ENCODE measurements around the gene SLC9A9. TPM values are rescaled to one million over a fixed set of nuclear protein-coding genes. Genes with fewer than 3 reads are reported as not detected.

SLC9A9 gene
- total and polyA plus RNA-seq, 2 donors from 2014 or later, result 3.7 to 16.5 TPM

- Histone ChIP-seq H3K36me3 (ENCODE audit: control insufficient read depth in 2 of 3, insufficient read depth in 3 of 3, low read length in 3 of 3) (no peaks in the 10 kb centered on the region), H3K27me3 (ENCODE audit: control insufficient read depth, insufficient read depth, low read length) (no peaks in the 10 kb centered on the region), H3K27ac (ENCODE audit: low read depth in 2 of 2, low read length in 2 of 2) (no peak overlapping the region), H3K9ac (ENCODE audit: low read length in 3 of 3) (no peak overlapping the region), H3K9me3 (ENCODE audit: control insufficient read depth in 2 of 3, insufficient read depth in 1 of 3, low read length in 3 of 3) (no peaks in the 10 kb centered on the region), H3K4me1 (ENCODE audit: control insufficient read depth in 2 of 3, insufficient read depth in 2 of 3, low read depth in 1 of 3, low read length in 3 of 3) (no peaks in the 10 kb centered on the region), H3K4me3 (ENCODE audit: low read length in 3 of 3) (no peak overlapping the region)
- DNase-seq, result no peak
- no peak for TF ChIP-seq CTCF (IDR thresholded peaks at IDR 0.05; ENCODE audit: borderline replicate concordance, extremely low read depth, insufficient read depth)
- intact Hi-C loops (cut with DNase I), result no loop called here
- FAIRE-seq, result no peak
These were observed 271.5 kb downstream of the SLC9A9 start for GRCh38 chr3:143576568-143577270.

GRCh38 chr3:143574933-143575332, 273.3 kb downstream of the SLC9A9 start:
- Histone ChIP-seq H3K36me3 (ENCODE audit: control insufficient read depth in 2 of 3, insufficient read depth in 3 of 3, low read length in 3 of 3) (no peaks in the 10 kb centered on the region), H3K9me3 (ENCODE audit: control insufficient read depth in 2 of 3, insufficient read depth in 1 of 3, low read length in 3 of 3) (no peaks in the 10 kb centered on the region), H3K4me3 (ENCODE audit: low read length in 3 of 3) (no peak overlapping the region), H3K9ac (ENCODE audit: low read length in 3 of 3) (no peak overlapping the region), H3K27me3 (ENCODE audit: control insufficient read depth, insufficient read depth, low read length) (no peaks in the 10 kb centered on the region), H3K4me1 (ENCODE audit: control insufficient read depth in 2 of 3, insufficient read depth in 2 of 3, low read depth in 1 of 3, low read length in 3 of 3) (no peaks in the 10 kb centered on the region), H3K27ac (ENCODE audit: low read depth in 2 of 2, low read length in 2 of 2) (no peak overlapping the region)
- TF ChIP-seq CTCF (IDR thresholded peaks at IDR 0.05; ENCODE audit: borderline replicate concordance, extremely low read depth, insufficient read depth), result no peak
- intact Hi-C loops (cut with DNase I), result no loop called here
- no peak for DNase-seq
- FAIRE-seq, result no peak

GRCh38 chr3:143573610-143574303, 274.5 kb downstream of the SLC9A9 start:
- intact Hi-C loops (cut with DNase I), result no loop called here
- no peak overlapping the region for H3K9ac ChIP-seq (ENCODE audit: low read length in 3 of 3)
- H3K36me3 ChIP-seq (ENCODE audit: control insufficient read depth in 2 of 3, insufficient read depth in 3 of 3, low read length in 3 of 3), result no peaks in the 10 kb centered on the region
- FAIRE-seq (no peak), DNase-seq (no peak)
- H3K27ac ChIP-seq (ENCODE audit: low read depth in 2 of 2, low read length in 2 of 2), result no peak overlapping the region
- H3K4me1 ChIP-seq (ENCODE audit: control insufficient read depth in 2 of 3, insufficient read depth in 2 of 3, low read depth in 1 of 3, low read length in 3 of 3), result no peaks in the 10 kb centered on the region
- H3K27me3 ChIP-seq (ENCODE audit: control insufficient read depth, insufficient read depth, low read length), result no peaks in the 10 kb centered on the region
- no peak overlapping the region for H3K4me3 ChIP-seq (ENCODE audit: low read length in 3 of 3)
- no peak for TF ChIP-seq CTCF (IDR thresholded peaks at IDR 0.05; ENCODE audit: borderline replicate concordance, extremely low read depth, insufficient read depth)
- H3K9me3 ChIP-seq (ENCODE audit: control insufficient read depth in 2 of 3, insufficient read depth in 1 of 3, low read length in 3 of 3), result no peaks in the 10 kb centered on the region
